Measurements from ENCODE around the gene MT1E. TPM values are rescaled to one million over a fixed set of nuclear protein-coding genes. Genes with fewer than 3 reads are reported as not detected.

Gene MT1E
- total and polyA plus RNA-seq, 12 donors: 31.9 to 268 (median 97.0) TPM

DNA sequence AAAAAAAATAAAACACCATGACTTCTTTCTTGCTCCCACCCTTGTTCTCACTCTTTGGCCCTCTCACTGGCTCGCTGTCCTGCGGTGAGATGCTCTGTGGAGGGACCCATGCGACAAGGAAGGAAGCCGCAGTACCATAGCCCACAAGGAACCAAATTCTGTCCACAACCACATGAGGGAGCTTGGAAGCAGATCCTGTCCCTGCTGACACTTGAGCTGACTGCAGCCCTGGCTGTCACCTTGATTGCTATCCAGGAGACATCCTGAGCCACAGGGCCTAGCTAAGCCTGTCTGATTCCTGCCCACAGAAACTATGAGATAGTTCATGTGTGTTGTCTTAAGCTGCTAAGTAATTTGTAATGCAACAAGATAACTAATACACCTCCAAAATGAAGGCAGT is 22.0 kb upstream of the MT1E start:
- intact Hi-C loops (cut with DNase I): loop anchor here (1.0 to 5.0 kb wide), 8 partner anchors 44 to 99 kb away; partner anchors contain the start of gene MT1X (in 1 of the 10)
- H3K9me3 ChIP-seq: no peaks in the 10 kb centered on the region
- no peak overlapping the region for H3K4me3 ChIP-seq
- peaks cover 0 to 6% (median 0%) of the 10 kb centered on the region in 7 donors for H3K27me3 ChIP-seq
- ATAC-seq: peak in 4 of 8 donors; percentile 10 to 32 (median 15)
- peak overlapping the region in 2 of 10 donors; percentile 3 to 42 for H3K27ac ChIP-seq
- TF ChIP-seq, protein P1, sequence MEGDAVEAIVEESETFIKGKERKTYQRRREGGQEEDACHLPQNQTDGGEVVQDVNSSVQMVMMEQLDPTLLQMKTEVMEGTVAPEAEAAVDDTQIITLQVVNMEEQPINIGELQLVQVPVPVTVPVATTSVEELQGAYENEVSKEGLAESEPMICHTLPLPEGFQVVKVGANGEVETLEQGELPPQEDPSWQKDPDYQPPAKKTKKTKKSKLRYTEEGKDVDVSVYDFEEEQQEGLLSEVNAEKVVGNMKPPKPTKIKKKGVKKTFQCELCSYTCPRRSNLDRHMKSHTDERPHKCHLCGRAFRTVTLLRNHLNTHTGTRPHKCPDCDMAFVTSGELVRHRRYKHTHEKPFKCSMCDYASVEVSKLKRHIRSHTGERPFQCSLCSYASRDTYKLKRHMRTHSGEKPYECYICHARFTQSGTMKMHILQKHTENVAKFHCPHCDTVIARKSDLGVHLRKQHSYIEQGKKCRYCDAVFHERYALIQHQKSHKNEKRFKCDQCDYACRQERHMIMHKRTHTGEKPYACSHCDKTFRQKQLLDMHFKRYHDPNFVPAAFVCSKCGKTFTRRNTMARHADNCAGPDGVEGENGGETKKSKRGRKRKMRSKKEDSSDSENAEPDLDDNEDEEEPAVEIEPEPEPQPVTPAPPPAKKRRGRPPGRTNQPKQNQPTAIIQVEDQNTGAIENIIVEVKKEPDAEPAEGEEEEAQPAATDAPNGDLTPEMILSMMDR (IDR thresholded peaks at IDR 0.05): peak; percentile 36 to 75 (median 57)
- WGBS, 2 donors: 32 to 38% methylated on average over 4 of the region's 4 CpGs
- H3K36me3 ChIP-seq: no peaks in the 10 kb centered on the region
- peak; percentile 37 to 65 for DNase-seq
- peaks cover 14 to 30% (median 26%) of the 10 kb centered on the region in 9 donors for H3K4me1 ChIP-seq

DNA sequence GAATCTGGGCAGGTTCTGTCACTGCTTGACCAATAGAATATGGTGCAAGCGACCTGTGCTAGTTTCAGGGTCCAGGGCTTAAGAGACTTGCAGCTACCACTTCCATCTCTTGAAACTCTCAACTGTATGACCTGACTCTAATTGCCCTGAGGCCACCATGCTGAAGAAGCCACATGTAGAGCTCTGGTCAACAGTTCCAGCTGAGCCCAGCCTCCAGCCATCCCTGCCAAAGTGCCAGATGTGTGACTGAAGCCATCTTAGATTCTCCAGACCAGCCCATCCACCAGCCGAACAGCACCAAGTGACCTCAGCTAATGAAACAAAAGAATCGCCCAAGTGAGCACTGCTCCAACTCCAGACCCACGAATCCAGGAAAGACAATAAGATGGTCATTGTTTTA is 20.6 kb upstream of the MT1E start:
- ATAC-seq (no peak), DNase-seq (no peak)
- peaks cover 14 to 41% (median 37%) of the 10 kb centered on the region in 9 donors for H3K4me1 ChIP-seq
- no peaks in the 10 kb centered on the region for H3K9me3 ChIP-seq
- H3K27me3 ChIP-seq: peaks cover 0 to 6% (median 0%) of the 10 kb centered on the region in 7 donors
- peak overlapping the region in 1 of 10 donors; percentile 94 for H3K27ac ChIP-seq
- TF ChIP-seq, protein P1 (IDR thresholded peaks at IDR 0.05): no peak
- intact Hi-C loops (cut with DNase I): loop anchor here (5.0 kb wide), 5 partner anchors 37 to 97 kb away; partner anchors contain the start of gene MT1X (in 5 of the 10)
- no peak overlapping the region for H3K4me3 ChIP-seq
- 89 to 93% methylated on average over 4 of the region's 4 CpGs for WGBS, 2 donors
- H3K36me3 ChIP-seq: no peaks in the 10 kb centered on the region

DNA sequence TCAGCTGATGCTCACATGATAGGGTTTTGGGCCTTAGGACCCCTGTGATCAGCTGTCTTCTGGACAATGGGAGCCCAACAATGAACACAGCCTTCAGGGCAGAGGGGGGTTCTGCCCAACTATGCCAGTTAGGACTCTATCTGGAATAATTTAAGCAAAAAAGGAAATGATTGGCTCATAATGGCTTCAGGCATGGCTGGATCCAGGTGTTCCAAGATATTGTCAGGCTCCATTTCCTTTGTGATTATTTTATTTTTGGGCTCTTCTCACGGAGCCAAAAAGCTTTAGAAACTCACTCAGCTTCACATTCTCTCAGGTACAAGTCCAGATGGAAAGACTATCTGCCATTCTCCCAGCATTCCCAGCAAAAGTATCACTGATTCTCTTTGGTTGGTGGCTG is 20.1 kb upstream of the MT1E start:
- no peak overlapping the region for H3K4me3 ChIP-seq
- H3K27ac ChIP-seq: peak overlapping the region in 7 of 10 donors; percentile 84 to 99 (median 94)
- H3K36me3 ChIP-seq: no peaks in the 10 kb centered on the region
- ATAC-seq: no peak
- 76 to 79% methylated on average over 1 of the region's 1 CpG for WGBS, 2 donors
- peaks cover 17 to 46% (median 42%) of the 10 kb centered on the region in 9 donors for H3K4me1 ChIP-seq
- intact Hi-C loops (cut with DNase I): loop anchor here in 7 of 10 donors (5.0 kb wide), 2 partner anchors 37 to 77 kb away; partner anchors contain the start of gene MT1X (in 4 of the 7)
- H3K9me3 ChIP-seq: no peaks in the 10 kb centered on the region
- peaks cover 0 to 3% (median 0%) of the 10 kb centered on the region in 7 donors for H3K27me3 ChIP-seq
- no peak for DNase-seq
- TF ChIP-seq, protein P1 (IDR thresholded peaks at IDR 0.05): no peak

DNA sequence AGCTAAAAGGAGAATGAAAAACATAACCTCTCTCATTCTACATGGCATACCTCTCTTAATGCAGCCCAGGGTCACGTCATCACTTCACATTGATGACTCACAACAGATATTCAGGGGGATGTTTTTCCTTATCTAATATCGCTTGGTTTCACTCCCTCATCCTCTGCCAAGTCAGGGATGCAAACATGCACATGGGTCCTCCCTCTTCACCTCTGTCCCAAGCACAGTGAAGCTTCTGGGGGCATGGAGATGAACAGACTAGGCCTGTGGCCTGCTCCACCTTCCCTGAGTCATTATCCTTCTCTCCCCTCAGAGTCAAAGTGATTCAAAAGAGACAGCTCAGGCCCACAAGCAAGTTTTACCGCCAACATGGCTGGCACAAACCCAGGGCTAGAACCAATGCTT is 19.5 kb upstream of the MT1E start:
- no peak for ATAC-seq
- peak overlapping the region; percentile 84 to 99 (median 93) for H3K27ac ChIP-seq
- no peaks in the 10 kb centered on the region for H3K9me3 ChIP-seq
- no peak for DNase-seq
- H3K36me3 ChIP-seq: no peaks in the 10 kb centered on the region
- WGBS, 2 donors: 36 to 53% methylated on average over 3 of the region's 3 CpGs
- intact Hi-C loops (cut with DNase I): loop anchor here in 7 of 10 donors (5.0 kb wide), 2 partner anchors 36 to 76 kb away; partner anchors contain the start of gene MT1X (in 4 of the 7)
- H3K4me1 ChIP-seq: peaks cover 23 to 52% (median 48%) of the 10 kb centered on the region in 9 donors
- H3K27me3 ChIP-seq: no peaks in the 10 kb centered on the region
- H3K4me3 ChIP-seq: no peak overlapping the region
- TF ChIP-seq, protein P1 (IDR thresholded peaks at IDR 0.05): no peak
